GM21367 (cell line): ENCODE data around the gene ALLC.

Source experiments
- ATAC-seq: cut with Tn5 transposase; IDR thresholded peaks from one replicate; pipeline ENCODE4 v1.9.1; 2021; ENCODE audit not compliant: unreplicated experiment

Gene ALLC

GRCh38 chr2:3712831-3713503, 55.0 kb downstream of the ALLC start:
- ATAC-seq: no peak

GRCh38 chr2:3718679-3719078, 60.7 kb downstream of the ALLC start:
- ATAC-seq: no peak

GRCh38 chr2:3725002-3725401, 67.0 kb downstream of the ALLC start:
- no peak for ATAC-seq

- ATAC-seq: no peak
Measured at GRCh38 chr2:3725458-3726250, 67.7 kb downstream of the ALLC start.

- no peak for ATAC-seq
Measured at GRCh38 chr2:3726511-3726910, 68.5 kb downstream of the ALLC start.

- no peak for ATAC-seq
Measured at GRCh38 chr2:3727397-3728045, 69.5 kb downstream of the ALLC start.

- ATAC-seq: peak; percentile 66
Measured at GRCh38 chr2:3728104-3729054, 70.4 kb downstream of the ALLC start.

- ATAC-seq: no peak
Measured at GRCh38 chr2:3729055-3729448, 71.1 kb downstream of the ALLC start.

- ATAC-seq: no peak
Measured at GRCh38 chr2:3729786-3730185, 71.8 kb downstream of the ALLC start.

GRCh38 chr2:3730646-3731045, 72.6 kb downstream of the ALLC start:
- no peak for ATAC-seq

- no peak for ATAC-seq
Measured at GRCh38 chr2:3731829-3732228, 73.8 kb downstream of the ALLC start.

GRCh38 chr2:3736112-3736511, 78.1 kb downstream of the ALLC start:
- ATAC-seq: no peak

- no peak for ATAC-seq
Measured at GRCh38 chr2:3737128-3737527, 79.1 kb downstream of the ALLC start.

GRCh38 chr2:3738454-3738853, 80.5 kb downstream of the ALLC start:
- ATAC-seq: no peak

- no peak for ATAC-seq
Measured at GRCh38 chr2:3739313-3739712, 81.3 kb downstream of the ALLC start.

GRCh38 chr2:3741396-3741795, 83.4 kb downstream of the ALLC start:
- no peak for ATAC-seq

- no peak for ATAC-seq
Measured at GRCh38 chr2:3741867-3742602, 84.0 kb downstream of the ALLC start.

- ATAC-seq: no peak
Measured at GRCh38 chr2:3742743-3743508, 84.9 kb downstream of the ALLC start.

- ATAC-seq: no peak
Measured at GRCh38 chr2:3743951-3744555, 86.1 kb downstream of the ALLC start.
